ENCODE measurements around the gene THUMPD1.
"Not testable (repeated sequence)": the region's sequence is repeated elsewhere in the genome, so short reads cannot be mapped to it uniquely, and the experiment has no call there.

Gene THUMPD1

DNA sequence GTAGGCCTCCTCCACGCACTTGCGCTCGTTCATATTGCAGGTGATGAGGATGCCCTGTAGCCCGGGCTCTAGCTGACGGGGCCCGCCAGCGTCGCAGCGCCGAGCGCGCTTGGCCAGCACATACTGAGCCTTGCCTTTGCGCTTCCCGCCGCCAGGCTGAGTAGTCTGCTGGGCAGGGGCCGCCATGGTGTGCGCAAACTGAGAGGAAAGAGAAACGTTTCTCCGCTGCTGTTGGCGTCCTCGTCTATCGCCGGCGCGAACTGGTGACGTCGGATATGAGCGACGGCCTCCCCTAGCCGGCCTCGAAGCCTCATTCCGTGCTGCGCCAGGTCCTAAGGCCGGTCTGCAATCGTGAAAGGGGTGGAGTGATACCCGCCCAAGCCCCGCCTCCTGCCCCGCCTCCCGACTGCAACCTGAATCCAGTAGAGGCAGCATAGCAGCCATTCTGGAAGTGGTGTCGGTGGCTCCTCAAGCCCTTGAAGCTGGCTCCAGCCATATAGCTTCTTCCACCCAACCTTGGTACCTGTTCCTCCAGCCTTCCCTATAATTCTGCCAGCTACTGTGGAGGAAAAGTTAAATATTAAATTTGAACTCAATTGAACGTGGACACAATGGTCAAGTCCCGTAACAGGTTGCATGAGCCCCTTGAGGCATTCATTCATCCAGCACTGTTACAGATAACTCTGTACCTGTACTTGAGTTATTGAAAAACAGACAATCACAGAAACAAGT lies at the start of gene THUMPD1:
TSS of gene THUMPD1 (minus strand) at position 265 of the 732 bp plus-strand sequence. CDS start at position 186, 79 bp downstream.
- peak; percentile 98 for DNase-seq

GRCh38 chr16:20789130-20789529 lies 47.5 kb upstream of the THUMPD1 start:
- no peak for DNase-seq

DNA sequence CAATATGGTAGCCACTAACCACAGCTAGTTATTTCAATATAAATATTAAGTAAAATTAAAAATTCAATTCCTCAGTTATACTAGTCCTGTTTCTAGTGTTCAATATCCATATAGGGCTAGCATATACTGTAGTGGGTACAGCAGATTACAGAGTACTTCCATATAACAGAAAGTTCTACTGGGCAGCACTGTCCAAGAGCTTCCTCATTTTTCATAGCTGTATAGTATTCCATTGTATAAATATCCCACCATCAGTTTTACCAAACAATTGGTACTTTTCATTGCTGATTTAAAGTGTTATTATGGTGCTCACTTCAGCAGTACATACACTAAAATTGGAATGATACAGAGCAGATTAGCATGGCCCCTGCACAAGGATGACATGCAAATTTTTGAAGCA lies 42.6 kb upstream of the THUMPD1 start:
- no peak for DNase-seq

DNA sequence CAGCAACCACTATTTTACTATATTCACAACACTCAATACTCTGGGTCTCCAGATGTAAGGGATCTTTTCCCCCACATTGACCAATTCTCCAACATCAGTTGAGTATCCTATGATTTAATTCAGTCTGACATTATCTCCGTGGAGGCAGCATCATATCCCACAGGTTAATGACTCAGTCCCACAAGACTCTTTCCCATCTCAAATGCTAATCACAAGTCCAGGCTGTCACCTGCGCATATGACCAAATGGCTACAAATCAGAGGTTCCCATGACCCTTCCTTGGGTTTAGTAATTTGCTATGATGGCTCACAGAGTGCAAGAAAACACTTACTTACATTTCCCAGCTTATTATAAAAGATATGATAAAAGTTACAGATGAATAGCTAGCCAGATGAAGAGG lies 40.9 kb upstream of the THUMPD1 start:
- no peak for DNase-seq

GRCh38 chr16:20781697-20782096 lies 40.1 kb upstream of the THUMPD1 start:
- DNase-seq: no peak

- DNase-seq: peak; percentile 80
These were observed 33.2 kb upstream of the THUMPD1 start for GRCh38 chr16:20774703-20775362.

GRCh38 chr16:20773679-20774078 lies 32.1 kb upstream of the THUMPD1 start:
- DNase-seq: no peak

DNA sequence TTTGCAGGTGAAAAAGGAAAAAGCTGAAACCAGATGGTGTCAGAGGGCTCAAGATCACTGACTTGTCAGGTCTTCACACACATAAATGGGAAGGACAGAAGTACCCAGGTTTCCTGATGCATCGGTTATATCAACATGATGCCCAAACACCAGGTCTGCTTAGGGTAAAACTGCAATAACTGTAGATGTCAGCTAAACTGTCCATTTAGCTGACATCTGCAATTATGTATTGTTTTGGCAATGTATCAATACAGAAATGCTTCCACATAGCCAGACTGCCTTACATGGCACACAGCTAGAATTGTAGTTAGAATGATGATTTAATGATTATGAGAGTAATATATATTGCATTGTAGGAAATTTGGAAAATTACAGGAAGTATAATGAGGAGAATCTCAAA lies 27.2 kb upstream of the THUMPD1 start:
- DNase-seq: no peak

DNA sequence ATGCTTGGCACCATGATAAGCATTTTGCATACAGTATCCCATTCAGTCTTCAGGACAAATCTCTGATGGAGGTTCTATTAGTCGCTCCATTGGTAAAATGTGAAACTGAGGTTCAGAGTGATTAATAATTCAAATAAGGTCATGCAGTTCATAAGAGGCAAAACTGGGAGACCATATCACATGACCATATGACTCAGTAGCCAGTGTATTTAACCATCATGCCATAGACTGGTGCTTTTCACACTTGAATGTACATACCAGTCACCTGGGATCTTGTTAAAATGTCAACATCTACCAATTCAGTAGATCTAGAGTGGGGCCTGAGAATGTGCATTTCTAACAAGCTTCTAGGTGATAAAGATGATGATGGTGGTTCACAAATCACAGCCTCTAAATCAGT lies 26.5 kb upstream of the THUMPD1 start:
- no peak for DNase-seq

GRCh38 chr16:20767577-20767976 lies 26.0 kb upstream of the THUMPD1 start:
- no peak for DNase-seq

DNA sequence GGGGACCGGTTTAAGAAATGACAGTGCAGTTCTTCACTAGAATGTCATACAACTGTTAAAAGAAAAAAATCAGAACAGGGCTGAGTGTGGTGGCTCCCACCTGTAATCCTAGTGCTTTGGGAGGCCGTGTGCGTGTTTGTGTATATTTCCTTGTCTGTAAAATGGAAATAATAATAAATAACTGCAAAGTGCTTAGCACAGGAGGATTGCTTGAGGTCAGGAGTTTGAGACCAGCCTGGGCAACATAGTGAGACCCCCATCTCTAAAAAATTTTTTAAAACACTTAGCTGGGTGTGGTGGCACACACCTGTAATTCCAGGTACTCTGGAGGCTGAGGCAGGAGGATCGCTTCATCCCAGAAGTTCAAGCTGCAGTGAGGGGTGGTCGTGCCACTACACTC lies 24.7 kb upstream of the THUMPD1 start:
- DNase-seq: no peak

DNA sequence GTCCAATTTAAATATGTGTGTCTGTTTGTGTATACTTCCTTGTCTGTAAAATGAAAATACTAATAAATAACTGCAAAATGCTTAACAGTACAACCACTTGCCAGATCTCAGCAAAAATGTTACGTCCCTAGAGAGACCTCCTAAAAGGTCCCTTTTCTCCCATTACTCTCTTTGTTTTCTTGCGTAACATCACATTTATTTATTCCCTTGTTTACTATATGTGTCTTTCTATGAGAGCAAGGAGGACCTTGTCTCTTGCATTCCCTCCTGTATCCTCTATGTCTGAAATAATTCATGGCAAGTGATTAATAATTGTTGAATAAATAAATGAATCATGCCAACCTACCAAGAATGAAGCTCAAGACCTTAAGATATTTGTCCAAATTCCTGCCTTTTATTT lies 24.1 kb upstream of the THUMPD1 start:
- no peak for DNase-seq

DNA sequence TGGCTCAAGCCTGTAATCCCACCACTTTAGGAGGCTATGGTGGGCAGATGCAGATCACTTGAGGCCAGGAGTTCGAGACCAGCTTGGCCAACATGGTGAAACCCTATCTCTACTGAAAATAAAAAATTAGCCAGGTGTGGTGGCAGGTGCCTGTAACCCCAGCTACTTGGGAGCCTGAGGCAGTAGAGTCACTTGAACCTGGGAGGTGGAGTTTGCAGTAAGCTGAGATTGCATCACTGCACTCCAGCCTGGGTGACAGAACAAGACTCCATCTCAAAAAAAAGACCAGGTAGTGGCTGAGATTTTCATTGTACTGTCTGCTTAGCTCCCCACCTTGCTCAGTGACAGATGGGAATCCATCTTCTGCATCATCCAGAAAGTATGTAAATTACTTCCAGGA lies 22.8 kb upstream of the THUMPD1 start:
- not testable (repeated sequence) for DNase-seq

GRCh38 chr16:20763461-20764232 lies 22.0 kb upstream of the THUMPD1 start, which contains the start of gene ACSM3:
TSS of gene ACSM3 (plus strand) at chr16:20764014. CDS start at chr16:20770035, 6,021 bp downstream.
- peak; percentile 76 for DNase-seq

DNA sequence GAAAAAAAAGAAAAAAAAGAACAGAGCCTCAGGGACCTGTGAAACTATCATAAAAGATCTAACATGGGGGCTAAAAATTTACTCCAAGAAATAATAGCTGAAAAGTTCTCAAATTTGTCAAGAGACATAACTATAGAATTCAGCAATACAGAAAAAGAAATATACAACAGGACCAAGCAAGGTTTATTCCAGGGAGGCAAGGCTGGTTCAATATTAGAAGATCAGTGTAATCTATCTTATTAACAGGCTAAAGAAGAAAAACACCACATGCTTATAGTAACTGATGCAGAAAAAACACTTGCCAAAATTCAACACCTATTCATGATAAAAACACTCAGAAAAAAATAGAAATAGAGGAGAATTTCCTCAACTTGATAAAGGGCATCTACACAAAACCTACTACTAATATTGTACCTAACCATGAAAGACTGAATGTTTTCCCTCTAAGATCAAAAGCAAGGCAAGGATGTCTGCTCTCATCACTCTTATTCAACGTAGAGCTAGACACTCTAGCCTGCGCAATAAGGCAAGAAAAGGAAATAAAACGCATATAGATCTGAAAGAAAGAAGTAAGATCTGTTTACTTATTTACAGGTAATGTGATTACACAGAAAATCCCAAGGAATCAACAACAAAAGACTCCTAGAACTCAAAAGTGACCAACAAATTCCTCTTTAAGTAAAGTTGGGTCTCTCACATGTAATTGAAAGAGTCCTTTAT lies 20.9 kb upstream of the THUMPD1 start:
- no peak for DNase-seq

DNA sequence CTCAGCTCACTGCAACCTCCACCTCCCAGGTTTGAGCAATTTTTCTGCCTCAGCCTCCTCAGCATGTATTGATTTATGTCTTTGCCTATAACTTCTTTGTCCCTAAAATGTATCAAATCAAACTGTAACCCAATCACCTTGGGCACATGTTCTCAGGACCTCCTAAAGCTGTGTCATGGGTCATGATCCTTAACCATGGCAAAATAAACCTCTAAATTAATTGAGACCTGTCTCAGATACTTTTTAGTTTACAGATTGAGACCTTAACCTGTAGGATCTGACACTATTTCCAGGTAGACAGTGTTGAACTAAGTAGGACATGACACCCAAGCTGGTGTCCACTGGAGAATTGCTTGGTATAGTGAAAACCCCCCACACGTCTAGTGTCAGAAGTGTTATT lies 19.6 kb upstream of the THUMPD1 start:
- no peak for DNase-seq

DNA sequence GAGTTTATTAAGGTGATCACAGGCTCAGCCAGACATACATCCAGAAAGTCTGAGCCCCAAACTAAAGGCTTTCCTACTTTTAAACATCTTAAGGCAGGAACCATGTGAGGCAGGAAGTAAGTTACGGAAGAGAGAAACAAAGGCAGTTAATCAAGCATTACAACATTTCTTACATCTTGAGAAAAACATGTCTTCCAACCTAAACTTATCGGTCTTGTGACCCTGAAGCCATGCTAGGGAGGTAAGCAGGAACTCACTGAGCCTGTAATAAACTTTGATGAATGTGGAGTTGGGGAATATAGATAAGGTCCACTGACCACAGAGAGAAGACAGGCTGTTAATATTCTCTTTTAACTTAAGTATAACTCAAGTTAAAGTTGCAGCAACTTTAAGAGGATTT lies 18.7 kb upstream of the THUMPD1 start:
- no peak for DNase-seq

DNA sequence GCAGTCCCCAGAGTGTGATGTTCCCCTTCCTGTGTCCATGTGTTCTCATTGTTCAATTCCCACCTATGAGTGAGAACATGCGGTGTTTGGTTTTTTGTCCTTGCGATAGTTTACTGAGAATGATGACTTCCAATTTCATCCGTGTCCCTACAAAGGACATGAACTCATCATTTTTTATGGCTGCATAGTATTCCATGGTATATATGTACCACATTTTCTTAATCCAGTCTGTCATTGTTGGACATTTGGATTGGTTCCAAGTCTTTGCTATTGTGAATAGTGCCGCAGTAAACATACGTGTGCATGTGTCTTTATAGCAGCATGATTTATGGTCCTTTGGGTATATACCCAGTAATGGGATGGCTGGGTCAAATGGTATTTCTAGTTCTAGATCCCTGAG lies 14.2 kb upstream of the THUMPD1 start:
- not testable (repeated sequence) for DNase-seq

DNA sequence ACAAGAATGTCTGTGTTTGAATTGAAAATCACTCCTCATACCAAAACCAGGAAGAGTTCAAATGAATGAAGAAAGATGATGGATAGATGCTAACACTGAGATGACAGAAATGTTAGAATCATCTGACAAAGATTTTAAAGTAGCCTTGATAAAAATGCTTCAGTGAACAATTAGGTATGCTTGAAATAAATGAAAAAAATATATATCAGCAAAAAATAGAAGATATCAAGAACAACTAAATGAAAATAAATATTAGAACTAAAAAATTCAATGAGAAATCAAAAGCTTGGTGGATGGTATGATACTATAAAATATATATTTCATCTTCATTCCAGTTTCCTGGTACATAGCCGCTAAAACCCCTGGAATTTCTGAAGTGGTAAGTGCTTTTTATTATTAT lies 13.6 kb upstream of the THUMPD1 start:
- no peak for DNase-seq

GRCh38 chr16:20753727-20754126 lies 12.1 kb upstream of the THUMPD1 start:
- no peak for DNase-seq

DNA sequence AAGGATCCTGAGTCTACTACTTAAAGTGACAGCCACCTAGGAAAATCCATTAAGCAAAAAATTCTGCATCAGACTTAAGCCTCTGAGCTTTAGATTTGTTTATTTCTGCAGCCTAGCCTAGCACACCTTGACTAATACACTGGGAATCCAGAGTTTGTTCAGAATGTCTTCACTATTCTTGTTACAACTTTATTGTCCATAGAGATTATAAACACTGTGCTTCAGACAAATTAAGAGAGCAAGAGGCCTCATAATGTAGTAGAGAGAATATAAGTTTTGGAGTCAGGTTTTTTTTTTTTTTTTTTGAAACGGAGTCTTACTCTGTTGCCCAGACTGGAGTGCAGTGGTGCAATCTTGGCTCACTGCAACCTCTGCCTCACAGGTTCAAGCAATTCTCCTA lies 8.9 kb upstream of the THUMPD1 start:
- no peak for DNase-seq

GRCh38 chr16:20749474-20749873 lies 7.9 kb upstream of the THUMPD1 start:
- DNase-seq: no peak
